Measurements from ENCODE around the gene ACTN3. TPM values are rescaled to one million over a fixed set of nuclear protein-coding genes. Genes with fewer than 3 reads are reported as not detected.

The ACTN3 gene
- total RNA-seq, 1 experiment from 2014 or later = not detected

DNA sequence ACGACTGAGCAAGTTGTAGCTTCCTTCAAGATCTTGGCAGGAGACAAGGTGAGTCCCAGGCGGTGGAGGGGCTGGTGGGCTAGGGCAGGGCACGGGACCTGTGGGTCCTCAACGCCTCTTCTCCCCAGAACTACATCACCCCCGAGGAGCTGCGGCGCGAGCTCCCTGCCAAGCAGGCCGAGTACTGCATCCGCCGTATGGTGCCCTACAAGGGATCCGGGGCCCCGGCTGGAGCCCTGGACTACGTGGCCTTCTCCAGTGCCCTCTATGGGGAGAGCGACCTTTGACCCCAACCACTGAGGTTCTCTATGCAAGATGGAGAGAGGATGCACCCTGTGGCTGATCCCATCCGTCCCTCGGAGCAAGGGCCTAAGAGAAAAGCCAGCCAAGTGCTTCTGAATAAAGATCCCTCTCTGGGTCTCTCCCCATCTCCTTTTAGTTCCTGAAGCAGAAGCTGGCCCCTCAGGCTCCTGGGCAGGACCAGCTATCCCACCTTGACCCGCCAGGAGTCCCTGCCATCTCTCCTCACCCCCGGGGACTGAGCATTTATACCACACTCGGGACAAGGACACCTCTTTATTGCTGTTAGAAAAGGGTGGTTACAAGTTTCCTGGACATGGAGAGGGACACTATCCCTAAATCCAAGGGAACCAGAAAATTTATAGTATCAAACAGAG lies 16.3 kb downstream of the ACTN3 start:
- TF ChIP-seq, protein P1, sequence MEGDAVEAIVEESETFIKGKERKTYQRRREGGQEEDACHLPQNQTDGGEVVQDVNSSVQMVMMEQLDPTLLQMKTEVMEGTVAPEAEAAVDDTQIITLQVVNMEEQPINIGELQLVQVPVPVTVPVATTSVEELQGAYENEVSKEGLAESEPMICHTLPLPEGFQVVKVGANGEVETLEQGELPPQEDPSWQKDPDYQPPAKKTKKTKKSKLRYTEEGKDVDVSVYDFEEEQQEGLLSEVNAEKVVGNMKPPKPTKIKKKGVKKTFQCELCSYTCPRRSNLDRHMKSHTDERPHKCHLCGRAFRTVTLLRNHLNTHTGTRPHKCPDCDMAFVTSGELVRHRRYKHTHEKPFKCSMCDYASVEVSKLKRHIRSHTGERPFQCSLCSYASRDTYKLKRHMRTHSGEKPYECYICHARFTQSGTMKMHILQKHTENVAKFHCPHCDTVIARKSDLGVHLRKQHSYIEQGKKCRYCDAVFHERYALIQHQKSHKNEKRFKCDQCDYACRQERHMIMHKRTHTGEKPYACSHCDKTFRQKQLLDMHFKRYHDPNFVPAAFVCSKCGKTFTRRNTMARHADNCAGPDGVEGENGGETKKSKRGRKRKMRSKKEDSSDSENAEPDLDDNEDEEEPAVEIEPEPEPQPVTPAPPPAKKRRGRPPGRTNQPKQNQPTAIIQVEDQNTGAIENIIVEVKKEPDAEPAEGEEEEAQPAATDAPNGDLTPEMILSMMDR (IDR thresholded peaks at IDR 0.05; ENCODE audit: unreplicated experiment) = no peak
- Mint-ChIP-seq H3K4me3 (ENCODE audit: low read depth, unreplicated experiment) (no peak overlapping the region), H3K27ac (ENCODE audit: unreplicated experiment) (no peak overlapping the region), H3K27me3 (ENCODE audit: unreplicated experiment) (peaks cover 82% of the 10 kb centered on the region), H3K36me3 (ENCODE audit: insufficient read depth, unreplicated experiment) (no peaks in the 10 kb centered on the region), H3K9me3 (ENCODE audit: low read depth, unreplicated experiment) (no peaks in the 10 kb centered on the region), H3K4me1 (ENCODE audit: low read depth, unreplicated experiment) (no peaks in the 10 kb centered on the region)
- DNase-seq = no peak
- no TSS peak for BruUV-seq (replicated peaks)
- intact Hi-C loops (cut with micrococcal nuclease; ENCODE audit: unreplicated experiment) = no loop called here
- CTCF ChIA-PET = interaction anchor here (0.6 kb wide), 1 partner anchor 32 kb away, joined by 5 read pairs; no protein-coding TSS in a partner anchor

DNA sequence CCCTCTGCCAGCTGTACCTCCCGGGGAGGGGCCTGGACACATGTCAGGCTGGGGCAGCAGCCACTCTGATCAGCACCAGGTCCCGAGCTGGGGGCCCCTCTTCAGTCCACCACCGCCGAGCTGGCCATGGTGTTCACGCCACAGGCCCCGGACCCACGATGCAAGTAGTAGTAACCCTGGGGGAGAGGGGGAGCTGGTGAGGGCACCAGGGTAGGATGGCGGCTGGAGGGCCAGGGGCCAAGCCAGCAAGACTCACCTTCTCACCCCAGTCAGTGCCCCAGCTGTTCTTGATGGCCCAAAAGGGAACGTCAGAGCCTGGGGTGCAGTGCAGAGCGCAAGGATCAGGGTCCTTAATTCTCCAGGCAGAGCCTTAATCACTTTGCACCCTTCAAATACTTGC lies 17.1 kb downstream of the ACTN3 start:
- TF ChIP-seq, protein P1 (IDR thresholded peaks at IDR 0.05; ENCODE audit: unreplicated experiment) = no peak
- Mint-ChIP-seq H3K4me3 (ENCODE audit: low read depth, unreplicated experiment) (no peak overlapping the region), H3K36me3 (ENCODE audit: insufficient read depth, unreplicated experiment) (no peaks in the 10 kb centered on the region), H3K27me3 (ENCODE audit: unreplicated experiment) (peaks cover 80% of the 10 kb centered on the region), H3K27ac (ENCODE audit: unreplicated experiment) (no peak overlapping the region), H3K9me3 (ENCODE audit: low read depth, unreplicated experiment) (no peaks in the 10 kb centered on the region), H3K4me1 (ENCODE audit: low read depth, unreplicated experiment) (no peaks in the 10 kb centered on the region)
- CTCF ChIA-PET = no interaction called here
- no peak for DNase-seq
- BruUV-seq (replicated peaks) = no TSS peak
- intact Hi-C loops (cut with micrococcal nuclease; ENCODE audit: unreplicated experiment) = no loop called here

DNA sequence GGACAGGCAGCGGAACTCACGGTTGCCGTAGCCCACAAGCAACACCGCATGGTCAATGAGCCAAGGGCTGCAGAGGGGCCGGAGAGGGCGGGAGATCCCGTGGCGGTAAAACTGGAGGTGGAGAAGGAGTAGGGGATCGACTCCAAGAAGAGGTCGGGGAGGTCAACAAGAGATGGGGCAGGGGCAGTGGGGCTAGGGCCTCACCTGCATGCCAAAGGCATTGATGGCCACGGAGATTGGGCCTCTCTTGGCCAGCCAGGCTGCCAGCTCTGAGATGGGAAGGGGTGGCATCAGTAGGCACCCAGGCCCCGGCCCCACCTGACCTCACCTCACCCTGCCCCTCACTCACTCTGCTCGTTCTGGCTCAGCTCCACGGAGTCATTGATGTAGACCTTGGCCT lies 17.8 kb downstream of the ACTN3 start:
- H3K36me3 Mint-ChIP-seq (ENCODE audit: insufficient read depth, unreplicated experiment) = no peaks in the 10 kb centered on the region
- no peak for DNase-seq
- no TSS peak for BruUV-seq (replicated peaks)
- intact Hi-C loops (cut with micrococcal nuclease; ENCODE audit: unreplicated experiment) = no loop called here
- no peaks in the 10 kb centered on the region for H3K4me1 Mint-ChIP-seq (ENCODE audit: low read depth, unreplicated experiment)
- no peak overlapping the region for H3K27ac Mint-ChIP-seq (ENCODE audit: unreplicated experiment)
- H3K9me3 Mint-ChIP-seq (ENCODE audit: low read depth, unreplicated experiment) = no peaks in the 10 kb centered on the region
- TF ChIP-seq, protein P1 (IDR thresholded peaks at IDR 0.05; ENCODE audit: unreplicated experiment) = no peak
- H3K27me3 Mint-ChIP-seq (ENCODE audit: unreplicated experiment) = peaks cover 80% of the 10 kb centered on the region
- CTCF ChIA-PET = interaction anchor here (0.6 kb wide), 1 partner anchor 98 kb away, joined by 3 read pairs; the partner anchor contains the start of gene PELI3
- no peak overlapping the region for H3K4me3 Mint-ChIP-seq (ENCODE audit: low read depth, unreplicated experiment)

DNA sequence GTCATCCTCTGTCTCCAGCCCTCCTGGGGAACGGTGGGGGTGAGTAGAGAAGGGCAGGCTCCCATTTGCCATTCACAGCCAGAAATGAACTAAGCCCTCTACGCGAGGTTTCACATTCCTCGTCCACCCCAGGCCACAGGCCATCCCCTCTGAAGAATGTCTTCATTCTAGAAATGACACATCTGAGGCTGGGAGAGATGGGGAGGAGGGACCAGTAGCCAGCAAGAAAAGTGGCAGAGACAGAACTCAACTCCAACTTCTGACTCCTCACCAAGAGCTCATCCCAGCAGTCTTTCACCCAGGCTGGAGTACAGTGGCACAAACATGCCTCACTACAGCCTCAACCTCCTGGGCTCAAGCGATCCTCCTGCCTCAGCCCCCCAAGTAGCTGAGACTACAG lies 18.3 kb downstream of the ACTN3 start:
- Mint-ChIP-seq H3K4me3 (ENCODE audit: low read depth, unreplicated experiment) (no peak overlapping the region), H3K27ac (ENCODE audit: unreplicated experiment) (no peak overlapping the region), H3K27me3 (ENCODE audit: unreplicated experiment) (peaks cover 80% of the 10 kb centered on the region), H3K9me3 (ENCODE audit: low read depth, unreplicated experiment) (no peaks in the 10 kb centered on the region), H3K4me1 (ENCODE audit: low read depth, unreplicated experiment) (no peaks in the 10 kb centered on the region), H3K36me3 (ENCODE audit: insufficient read depth, unreplicated experiment) (no peaks in the 10 kb centered on the region)
- CTCF ChIA-PET = no interaction called here
- intact Hi-C loops (cut with micrococcal nuclease; ENCODE audit: unreplicated experiment) = no loop called here
- BruUV-seq (replicated peaks) = no TSS peak
- TF ChIP-seq, protein P1 (IDR thresholded peaks at IDR 0.05; ENCODE audit: unreplicated experiment) = no peak
- no peak for DNase-seq
